Duodenal mucosa (tissue), 2 donors: ENCODE measurements around the gene CHEK1.
"Not testable (repeated sequence)": the region's sequence is repeated elsewhere in the genome, so short reads cannot be mapped to it uniquely, and the experiment has no call there.

Source experiments
- H3K27ac ChIP-seq: one replicate; pipeline ENCODE4 v1.7.0; 2013; ENCODE audit warnings: low read depth, low read length
- H3K27me3 ChIP-seq, 2 donors: one replicate each; pipeline ENCODE4 v1.7.0; 2013; ENCODE audit warnings: low read length in 2 of 2, control low read depth in 1 of 2; ENCODE audit not compliant: insufficient read depth in 2 of 2, control insufficient read depth in 1 of 2
- H3K36me3 ChIP-seq, 2 donors: one replicate each; pipeline ENCODE4 v1.7.0; 2013; ENCODE audit warnings: low read length in 2 of 2, control low read depth in 1 of 2; ENCODE audit not compliant: insufficient read depth in 2 of 2, control insufficient read depth in 1 of 2
- H3K4me1 ChIP-seq, 2 donors: one replicate each; pipeline ENCODE4 v1.7.0; 2013; ENCODE audit warnings: low read length in 2 of 2, control low read depth in 1 of 2; ENCODE audit not compliant: insufficient read depth in 2 of 2, control insufficient read depth in 1 of 2
- H3K4me3 ChIP-seq, 2 donors: one replicate each; pipeline ENCODE4 v1.7.0; 2013; ENCODE audit warnings: low read length in 2 of 2, low read depth in 1 of 2
- H3K9ac ChIP-seq, 2 donors: one replicate each; pipeline ENCODE4 v1.7.0; 2013; ENCODE audit warnings: low read length in 2 of 2, low read depth in 1 of 2
- H3K9me3 ChIP-seq, 2 donors: one replicate each; pipeline ENCODE4 v1.7.0; 2013; ENCODE audit warnings: low read length in 2 of 2, control low read depth in 1 of 2; ENCODE audit not compliant: control insufficient read depth in 1 of 2

The CHEK1 gene

DNA sequence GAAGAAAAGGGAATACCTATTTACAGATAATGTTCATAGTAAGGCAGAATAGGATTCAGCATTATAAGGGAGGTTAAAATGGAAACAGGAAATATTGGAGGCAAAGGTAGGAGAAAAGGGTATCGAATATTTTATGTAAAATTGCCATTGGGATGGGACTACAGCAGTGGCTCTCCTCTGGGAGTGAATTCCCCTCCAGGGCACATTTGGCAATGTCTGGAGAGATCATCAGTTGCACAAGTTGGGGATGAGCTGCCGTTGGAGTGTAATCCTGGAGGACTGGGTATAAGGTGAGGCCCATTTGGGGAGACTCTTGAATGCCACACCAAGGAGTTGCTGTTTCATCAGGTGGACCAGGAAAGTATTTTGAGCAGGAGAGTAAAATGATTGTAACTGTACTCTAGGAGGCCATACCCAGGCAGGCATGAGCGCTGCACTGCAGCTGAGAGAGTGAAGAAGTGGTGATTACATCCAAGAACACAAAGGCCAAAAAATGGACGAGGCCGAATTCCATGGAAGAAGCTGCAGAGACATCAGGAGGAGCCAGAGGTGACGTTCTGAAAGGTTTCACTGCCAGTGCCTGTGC, 64.4 kb downstream of the CHEK1 start:
- no peak overlapping the region for H3K9ac ChIP-seq
- no peaks in the 10 kb centered on the region for H3K9me3 ChIP-seq
- H3K36me3 ChIP-seq, result no peaks in the 10 kb centered on the region
- H3K4me3 ChIP-seq, result no peak overlapping the region
- peaks cover 3% of the 10 kb centered on the region in 2 donors for H3K4me1 ChIP-seq
- H3K27ac ChIP-seq, result no peak overlapping the region
- H3K27me3 ChIP-seq, result no peaks in the 10 kb centered on the region

DNA sequence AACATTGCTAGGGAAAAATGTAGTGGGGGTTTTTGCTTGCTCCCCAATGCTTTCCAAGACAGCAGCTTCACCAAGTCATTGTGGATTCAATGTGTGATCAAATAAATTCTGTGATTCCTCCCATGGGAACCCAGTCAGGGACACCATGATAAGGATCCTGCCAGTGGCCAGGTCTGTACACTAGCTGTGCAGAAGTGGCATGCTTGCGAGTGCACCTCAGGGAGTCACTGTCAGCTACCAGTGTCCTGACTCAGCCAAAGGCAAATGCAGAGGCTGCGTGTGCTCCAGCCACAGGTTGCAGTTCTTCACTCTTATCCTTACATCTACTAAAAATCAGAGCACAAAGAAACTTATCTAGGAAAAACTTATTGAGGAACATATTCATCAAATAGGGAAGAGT, 65.0 kb downstream of the CHEK1 start:
- Histone ChIP-seq H3K27me3 (no peaks in the 10 kb centered on the region), H3K9ac (no peak overlapping the region)

DNA sequence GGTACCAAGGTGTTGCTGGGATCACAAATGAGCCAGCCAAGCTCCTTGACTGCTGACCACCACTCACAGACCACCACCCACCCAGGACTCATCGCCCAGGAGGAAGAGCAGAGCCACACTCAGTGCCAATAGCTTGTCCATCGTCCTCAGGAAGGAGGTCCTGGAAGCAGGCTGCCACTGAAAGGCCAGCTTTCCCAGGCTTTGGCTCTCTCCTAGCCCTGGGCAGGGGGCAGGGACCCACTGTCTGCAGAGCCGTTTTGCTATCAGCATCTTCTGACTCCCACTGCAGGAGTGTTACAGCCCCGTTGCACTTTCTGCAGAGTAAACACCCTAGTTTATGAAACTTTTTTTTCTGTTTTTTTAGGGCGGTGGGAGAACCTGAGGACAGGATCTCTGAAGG, 67.9 kb downstream of the CHEK1 start:
- H3K9ac ChIP-seq, result no peak overlapping the region
- no peaks in the 10 kb centered on the region for H3K36me3 ChIP-seq
- no peak overlapping the region for H3K27ac ChIP-seq
- peaks cover 7 to 9% of the 10 kb centered on the region in 2 donors for H3K4me1 ChIP-seq
- H3K4me3 ChIP-seq, result no peak overlapping the region
- no peaks in the 10 kb centered on the region for H3K9me3 ChIP-seq
- H3K27me3 ChIP-seq, result no peaks in the 10 kb centered on the region

More for the DNA sequence above, 65.0 kb downstream of the CHEK1 start:
- Histone ChIP-seq H3K9me3 (no peaks in the 10 kb centered on the region), H3K4me3 (no peak overlapping the region), H3K36me3 (no peaks in the 10 kb centered on the region), H3K27ac (no peak overlapping the region), H3K4me1 (peaks cover 7 to 9% of the 10 kb centered on the region in 2 donors)

DNA sequence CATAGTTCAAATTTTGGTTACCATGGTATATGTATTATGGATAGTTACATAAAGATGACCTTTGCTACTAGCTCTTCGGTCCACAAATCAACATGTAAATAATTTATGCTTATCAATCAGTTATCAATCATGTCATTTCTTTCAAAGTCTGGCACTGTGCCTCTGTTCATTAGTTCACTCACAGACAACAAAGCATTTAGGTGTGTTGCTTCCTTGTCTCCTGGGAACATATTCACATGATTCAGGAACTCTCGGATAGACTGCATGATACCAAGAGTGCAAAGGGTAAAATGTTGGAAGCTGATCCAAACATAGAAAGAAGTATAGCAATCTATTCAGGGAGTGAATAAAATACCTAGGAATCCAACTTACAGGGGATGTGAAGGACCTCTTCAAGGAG, 70.0 kb downstream of the CHEK1 start:
- H3K27me3 ChIP-seq, result peaks cover 0 to 5% of the 10 kb centered on the region in 2 donors
- H3K27ac ChIP-seq, result no peak overlapping the region
- peaks cover 7 to 9% of the 10 kb centered on the region in 2 donors for H3K4me1 ChIP-seq
- H3K9ac ChIP-seq, result no peak overlapping the region
- no peaks in the 10 kb centered on the region for H3K9me3 ChIP-seq
- no peaks in the 10 kb centered on the region for H3K36me3 ChIP-seq
- no peak overlapping the region for H3K4me3 ChIP-seq

DNA sequence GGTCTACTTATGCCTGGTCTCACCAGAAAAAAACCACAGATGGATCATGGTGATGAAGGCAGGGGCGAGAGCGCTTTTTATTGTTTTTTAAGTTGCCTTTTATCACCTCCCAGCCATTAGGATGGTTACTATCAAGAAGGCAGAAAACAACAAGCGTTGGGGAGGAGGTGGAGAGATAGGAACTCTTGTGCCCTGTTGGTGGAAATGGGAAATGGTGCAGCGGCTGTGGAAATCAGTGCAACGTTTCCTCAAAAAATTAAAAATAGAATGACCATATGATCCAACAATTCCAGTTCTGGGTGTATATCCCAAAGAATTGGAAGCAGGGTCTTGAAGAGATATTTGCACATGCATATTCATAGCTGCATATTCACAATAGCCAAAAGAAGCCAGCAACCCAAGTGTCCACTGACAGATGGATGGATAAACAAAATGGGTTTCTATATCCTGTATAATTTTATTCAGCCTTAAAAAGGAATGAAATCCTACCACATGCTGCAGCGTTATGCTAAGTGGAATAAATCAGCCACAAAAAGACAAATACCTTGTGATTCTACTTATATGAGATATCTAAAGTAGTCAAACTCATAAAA, 76.2 kb downstream of the CHEK1 start:
- Histone ChIP-seq H3K9me3 (no peaks in the 10 kb centered on the region), H3K27me3 (peaks cover 0 to 5% of the 10 kb centered on the region in 2 donors), H3K4me3 (no peak overlapping the region), H3K4me1 (no peaks in the 10 kb centered on the region), H3K36me3 (no peaks in the 10 kb centered on the region), H3K27ac (no peak overlapping the region), H3K9ac (no peak overlapping the region)

DNA sequence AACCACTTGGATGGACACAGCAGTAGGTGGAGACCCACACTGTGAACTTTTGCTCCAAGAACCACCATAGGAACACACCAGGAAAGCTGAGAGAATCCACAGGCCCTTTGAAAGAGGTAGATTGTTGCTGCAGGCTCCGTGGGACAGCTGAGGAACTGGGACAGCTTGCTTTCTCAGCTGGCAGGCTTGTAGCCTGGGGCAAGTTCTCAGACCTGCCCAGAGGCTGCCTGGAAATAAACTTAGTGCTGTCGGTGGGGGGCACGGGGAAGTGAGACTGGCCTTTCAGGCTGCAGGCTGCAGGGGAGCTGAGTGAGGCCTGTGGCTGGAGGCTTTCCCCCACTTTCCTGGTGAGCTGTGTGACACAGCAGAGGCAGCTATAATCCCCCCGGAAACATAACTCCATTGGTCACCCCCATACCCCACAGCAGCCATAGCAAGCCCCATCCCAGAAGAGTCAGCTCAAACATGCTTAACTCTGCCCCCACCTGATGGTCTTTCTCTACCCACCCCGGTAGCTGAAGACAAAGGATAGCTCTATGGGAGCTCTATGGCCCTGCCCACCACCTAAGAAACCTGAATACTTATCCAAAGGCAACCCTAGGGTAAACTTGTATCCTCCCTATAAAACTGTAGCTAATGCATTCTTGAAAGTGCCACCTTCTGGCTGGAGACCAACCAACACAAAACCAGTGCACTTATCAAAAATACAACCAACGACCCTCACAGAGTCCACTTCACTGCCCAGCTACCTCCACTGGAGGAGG, 77.1 kb downstream of the CHEK1 start:
- no peaks in the 10 kb centered on the region for H3K9me3 ChIP-seq
- H3K9ac ChIP-seq, result no peak overlapping the region
- H3K4me3 ChIP-seq, result no peak overlapping the region
- no peaks in the 10 kb centered on the region for H3K36me3 ChIP-seq
- H3K4me1 ChIP-seq, result no peaks in the 10 kb centered on the region
- H3K27me3 ChIP-seq, result peaks cover 0 to 5% of the 10 kb centered on the region in 2 donors
- no peak overlapping the region for H3K27ac ChIP-seq

DNA sequence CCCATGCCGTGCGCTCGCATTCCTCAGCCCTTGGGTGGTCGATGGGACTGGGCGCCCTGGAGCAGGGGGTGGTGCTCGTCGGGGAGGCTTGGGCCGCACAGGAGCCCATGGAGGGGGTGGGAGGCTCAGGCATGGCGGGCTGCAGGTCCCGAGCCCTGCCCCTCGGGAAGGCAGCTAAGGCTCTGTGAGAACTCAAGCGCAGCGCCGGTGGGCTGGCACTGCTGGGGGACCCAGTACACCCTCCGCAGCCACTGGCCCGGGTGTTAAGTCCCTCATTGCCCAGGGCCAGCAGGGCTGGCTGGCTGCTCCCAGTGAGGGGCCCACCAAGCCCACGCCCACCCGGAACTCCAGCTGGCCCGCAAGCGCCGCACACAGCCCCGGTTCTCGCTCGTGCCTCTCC, 79.7 kb downstream of the CHEK1 start:
- not testable (repeated sequence) for H3K9ac ChIP-seq, H3K9me3 ChIP-seq, H3K27me3 ChIP-seq, H3K4me1 ChIP-seq, H3K36me3 ChIP-seq, H3K27ac ChIP-seq, H3K4me3 ChIP-seq

DNA sequence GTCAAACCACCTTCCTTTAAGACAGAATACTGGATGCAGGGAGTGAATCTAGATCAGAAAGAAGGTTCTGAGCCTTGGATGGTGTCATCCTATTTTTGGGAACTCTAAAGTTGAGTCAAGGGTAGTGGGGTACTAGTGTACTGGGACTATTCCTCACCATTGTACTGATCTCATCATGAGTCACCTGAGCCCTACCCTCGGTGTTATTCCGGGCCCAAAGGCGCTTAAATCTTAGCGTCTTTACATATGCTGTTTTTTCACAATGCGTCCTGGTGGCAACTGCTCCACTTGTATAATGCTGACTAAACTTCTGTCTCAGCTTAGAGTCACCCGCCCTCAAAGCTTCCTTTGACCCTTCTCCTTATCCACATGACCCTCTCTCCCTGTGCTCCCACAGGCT, 95.8 kb downstream of the CHEK1 start:
- Histone ChIP-seq H3K27ac (no peak overlapping the region), H3K27me3 (no peaks in the 10 kb centered on the region), H3K4me1 (no peaks in the 10 kb centered on the region), H3K4me3 (no peak overlapping the region), H3K9ac (no peak overlapping the region), H3K36me3 (no peaks in the 10 kb centered on the region), H3K9me3 (no peaks in the 10 kb centered on the region)

DNA sequence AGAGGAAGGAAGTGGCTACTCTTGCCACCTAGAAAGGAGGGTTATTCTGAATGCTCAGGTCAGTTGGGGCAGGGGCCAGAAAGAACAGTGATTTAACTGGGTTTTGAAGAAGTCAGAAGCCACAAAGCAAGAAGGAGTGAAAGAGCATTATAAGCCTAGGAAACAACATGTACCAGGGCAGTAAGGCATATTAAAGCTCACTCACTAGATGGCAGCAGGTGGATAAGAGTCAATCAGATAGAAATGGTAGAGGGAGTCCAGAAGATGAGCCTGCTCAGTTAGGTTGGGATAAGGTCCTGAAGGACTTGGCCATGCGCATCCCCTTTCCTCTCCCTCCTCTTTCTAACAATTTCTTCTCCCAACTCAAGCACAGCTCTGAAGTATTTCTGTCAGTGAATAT, 99.2 kb downstream of the CHEK1 start:
- H3K36me3 ChIP-seq, result no peaks in the 10 kb centered on the region
- no peaks in the 10 kb centered on the region for H3K9me3 ChIP-seq
- no peak overlapping the region for H3K4me3 ChIP-seq
- H3K9ac ChIP-seq, result no peak overlapping the region
- H3K27ac ChIP-seq, result no peak overlapping the region
- H3K27me3 ChIP-seq, result no peaks in the 10 kb centered on the region
- H3K4me1 ChIP-seq, result no peaks in the 10 kb centered on the region
